ENCODE results near the gene FAM120A.

DNA sequence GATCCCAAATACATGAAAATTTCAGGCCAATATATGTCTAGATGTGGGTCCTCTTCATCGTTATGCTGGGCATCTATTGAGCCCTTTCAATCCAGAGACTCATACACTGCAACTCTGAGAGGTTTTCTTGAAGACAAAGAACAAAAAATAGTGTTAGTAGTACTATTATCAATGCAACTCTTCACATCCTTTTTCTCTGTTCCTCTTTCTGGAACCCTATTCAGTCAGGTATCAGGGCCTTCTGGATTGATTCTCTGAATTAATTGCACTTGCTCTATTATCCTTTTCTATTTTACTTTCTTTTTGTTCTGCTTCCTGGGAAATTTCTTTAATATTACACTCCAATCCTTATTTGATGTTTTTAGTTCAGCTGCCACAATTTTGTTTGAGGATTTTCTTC lies 18.5 kb upstream of the FAM120A start:
- TF ChIP-seq, protein P1, sequence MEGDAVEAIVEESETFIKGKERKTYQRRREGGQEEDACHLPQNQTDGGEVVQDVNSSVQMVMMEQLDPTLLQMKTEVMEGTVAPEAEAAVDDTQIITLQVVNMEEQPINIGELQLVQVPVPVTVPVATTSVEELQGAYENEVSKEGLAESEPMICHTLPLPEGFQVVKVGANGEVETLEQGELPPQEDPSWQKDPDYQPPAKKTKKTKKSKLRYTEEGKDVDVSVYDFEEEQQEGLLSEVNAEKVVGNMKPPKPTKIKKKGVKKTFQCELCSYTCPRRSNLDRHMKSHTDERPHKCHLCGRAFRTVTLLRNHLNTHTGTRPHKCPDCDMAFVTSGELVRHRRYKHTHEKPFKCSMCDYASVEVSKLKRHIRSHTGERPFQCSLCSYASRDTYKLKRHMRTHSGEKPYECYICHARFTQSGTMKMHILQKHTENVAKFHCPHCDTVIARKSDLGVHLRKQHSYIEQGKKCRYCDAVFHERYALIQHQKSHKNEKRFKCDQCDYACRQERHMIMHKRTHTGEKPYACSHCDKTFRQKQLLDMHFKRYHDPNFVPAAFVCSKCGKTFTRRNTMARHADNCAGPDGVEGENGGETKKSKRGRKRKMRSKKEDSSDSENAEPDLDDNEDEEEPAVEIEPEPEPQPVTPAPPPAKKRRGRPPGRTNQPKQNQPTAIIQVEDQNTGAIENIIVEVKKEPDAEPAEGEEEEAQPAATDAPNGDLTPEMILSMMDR (IDR thresholded peaks at IDR 0.05): no peak
- TF ChIP-seq POLR2A (IDR thresholded peaks at IDR 0.05): no peak
